CD4-positive, alpha-beta T cell treated with Interleukin-17A for 4 hours (primary cell): ENCODE results near the gene ECM1.

Experiments used
- DNase-seq: peaks from one replicate; pipeline ENCODE4 v3.0.0-alpha.2; 2020; ENCODE audit warnings: mixed read lengths

ECM1 gene

DNA sequence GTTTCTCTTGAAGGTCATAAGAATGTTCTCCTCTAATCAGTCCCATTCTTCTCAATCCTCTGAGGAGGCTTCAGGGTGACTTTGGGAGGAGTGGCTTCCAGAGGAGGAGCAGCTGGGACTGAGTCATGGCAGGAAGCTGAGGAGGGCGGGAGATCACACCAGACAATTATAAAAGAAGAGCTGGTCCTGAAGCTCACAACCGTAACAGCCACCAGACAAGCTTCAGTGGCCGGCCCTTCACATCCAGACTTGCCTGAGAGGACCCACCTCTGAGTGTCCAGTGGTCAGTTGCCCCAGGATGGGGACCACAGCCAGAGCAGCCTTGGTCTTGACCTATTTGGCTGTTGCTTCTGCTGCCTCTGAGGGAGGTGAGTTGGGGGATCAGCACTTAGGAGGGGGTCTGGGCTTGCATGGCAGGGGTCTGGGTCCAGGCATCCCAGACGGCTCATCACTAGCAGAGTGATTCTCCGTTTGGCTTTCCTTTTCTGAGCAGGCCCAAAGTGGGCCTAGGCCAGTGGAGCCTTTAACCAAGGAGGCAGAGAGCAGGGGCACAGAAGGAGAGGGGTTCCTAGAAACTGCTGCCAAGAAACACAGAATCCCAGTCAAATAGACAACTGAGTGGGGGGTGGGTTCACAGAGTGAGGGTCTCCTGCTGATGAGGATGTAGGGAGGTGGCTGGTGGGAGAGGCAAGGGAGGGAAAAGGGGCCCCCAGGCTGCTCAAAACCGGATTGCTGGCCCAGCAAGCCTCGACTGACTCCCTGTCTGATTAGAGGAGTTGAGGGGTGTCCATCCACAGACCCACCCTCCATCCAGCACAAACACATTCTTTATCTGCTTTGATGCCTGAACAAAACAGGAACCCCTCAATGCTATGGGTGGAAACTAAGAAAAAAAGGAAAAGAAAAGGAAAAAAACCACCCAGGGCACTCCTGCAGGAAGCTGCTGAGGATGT lies at the start of gene ECM1:
TSS of gene ECM1 (plus strand) at position 198 of the 953 bp plus-strand sequence. CDS start at position 299, 101 bp downstream.
- DNase-seq = peak; percentile 11

DNA sequence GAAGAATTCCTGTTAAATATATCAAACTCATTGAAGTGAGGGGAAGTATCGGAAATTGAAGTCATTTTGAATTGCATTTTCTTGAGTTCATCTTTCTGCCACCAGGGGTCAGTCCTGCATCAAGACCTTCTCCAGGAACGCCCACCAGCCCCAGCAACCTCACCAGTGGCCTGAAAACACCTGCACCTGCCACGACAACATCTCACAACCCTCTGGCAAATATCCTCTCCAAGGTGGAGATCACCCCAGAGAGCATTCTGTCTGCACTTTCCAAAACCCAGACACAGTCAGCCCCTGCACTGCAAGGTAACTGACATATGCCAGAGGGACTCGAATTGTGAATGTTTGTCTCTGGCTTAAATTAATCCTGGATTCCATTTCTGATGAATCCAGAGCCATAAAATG lies 43.5 kb upstream of the ECM1 start:
- peak; percentile 77 for DNase-seq

DNA sequence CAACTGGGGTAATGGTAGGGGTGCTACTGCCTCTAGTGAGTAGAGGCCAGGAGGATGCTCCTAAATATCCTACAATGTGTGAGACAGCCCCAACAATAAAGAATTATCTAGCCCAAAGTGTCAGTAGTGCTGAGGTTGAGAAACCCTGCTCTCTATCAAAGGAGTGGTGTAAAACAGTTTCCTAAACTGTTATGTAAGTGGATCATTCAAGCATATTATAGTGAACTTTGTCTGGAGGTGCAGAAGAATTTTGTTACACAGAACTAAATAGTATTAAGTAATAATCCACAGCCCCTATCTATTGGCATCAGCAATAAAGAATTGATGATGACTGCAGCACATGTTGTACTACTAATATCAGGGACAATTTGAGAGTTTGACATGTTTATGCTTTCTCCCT lies 40.9 kb upstream of the ECM1 start:
- no peak for DNase-seq

DNA sequence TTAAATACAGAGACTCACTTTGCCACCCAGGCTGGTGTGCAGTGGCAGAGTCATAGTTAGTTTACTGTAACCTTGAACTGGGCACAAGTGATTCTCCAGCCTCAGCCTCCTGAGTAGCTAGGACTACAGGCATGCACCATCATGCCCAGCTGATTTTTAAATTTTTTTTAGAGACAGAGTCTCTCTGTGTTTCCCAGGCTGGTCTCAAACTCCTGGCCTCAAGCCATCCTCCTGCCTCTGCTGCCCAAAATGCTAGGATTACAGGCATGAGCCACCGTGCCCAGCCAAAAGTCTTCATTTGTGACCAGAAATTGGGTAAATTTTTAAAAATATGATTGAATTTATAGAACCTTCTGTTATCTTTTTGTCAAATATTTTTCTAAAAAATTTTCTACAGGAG lies 38.6 kb upstream of the ECM1 start:
- no peak for DNase-seq

DNA sequence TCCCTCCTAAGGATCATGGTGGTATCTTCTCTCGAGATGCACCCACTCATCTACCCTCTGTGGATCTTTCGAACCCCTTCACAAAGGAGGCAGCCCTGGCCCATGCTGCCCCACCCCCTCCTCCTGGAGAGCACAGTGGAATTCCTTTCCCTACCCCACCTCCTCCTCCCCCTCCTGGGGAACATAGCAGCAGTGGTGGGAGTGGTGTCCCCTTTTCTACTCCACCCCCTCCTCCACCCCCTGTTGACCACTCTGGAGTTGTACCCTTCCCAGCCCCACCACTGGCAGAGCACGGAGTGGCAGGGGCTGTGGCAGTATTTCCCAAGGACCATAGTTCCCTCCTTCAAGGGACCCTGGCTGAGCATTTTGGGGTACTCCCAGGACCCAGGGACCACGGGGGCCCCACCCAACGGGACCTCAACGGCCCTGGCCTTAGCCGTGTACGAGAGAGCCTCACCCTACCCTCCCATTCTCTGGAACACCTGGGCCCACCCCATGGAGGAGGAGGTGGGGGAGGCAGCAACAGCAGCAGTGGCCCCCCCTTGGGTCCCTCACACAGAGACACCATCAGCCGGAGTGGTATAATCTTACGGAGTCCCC lies 35.2 kb upstream of the ECM1 start:
- no peak for DNase-seq

DNA sequence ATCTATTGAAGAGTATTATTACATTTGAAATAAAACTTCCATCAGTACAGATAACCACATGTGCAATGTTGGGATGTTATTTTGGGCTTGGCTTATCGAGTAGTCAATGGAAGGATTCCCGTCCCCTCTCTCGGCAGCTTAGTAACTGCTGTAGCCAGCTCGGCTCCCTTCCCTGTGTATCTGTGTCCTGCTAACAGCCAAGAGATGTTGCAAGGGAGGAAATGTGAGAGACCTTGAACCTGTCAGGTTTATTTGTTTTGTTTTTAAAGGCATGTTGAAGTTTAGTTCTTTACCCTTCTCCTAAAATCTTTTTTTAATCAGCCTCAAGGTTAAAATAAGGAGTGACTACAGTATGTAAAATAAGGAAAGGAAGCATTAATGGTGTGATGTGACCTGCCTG lies 34.2 kb upstream of the ECM1 start:
- DNase-seq = no peak

DNA sequence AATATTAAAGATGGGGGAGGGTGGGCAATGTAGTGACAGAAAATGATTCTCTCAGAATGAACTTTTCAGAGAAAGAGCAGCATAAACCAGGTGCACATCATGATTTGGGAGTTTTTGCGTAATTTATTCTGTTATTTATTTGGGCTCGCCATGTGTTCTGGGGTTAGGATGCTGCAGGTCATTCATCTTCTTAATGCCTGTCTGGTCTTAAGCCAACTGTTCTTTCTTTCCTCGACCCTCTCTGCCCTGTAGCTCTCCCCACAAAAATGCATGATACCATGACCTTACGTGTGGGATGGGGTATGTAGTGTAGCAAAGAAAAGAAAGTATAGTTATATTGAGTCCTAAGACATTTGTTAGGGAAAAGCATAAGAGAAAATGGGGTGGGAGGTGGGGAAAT lies 33.0 kb upstream of the ECM1 start:
- DNase-seq = no peak

DNA sequence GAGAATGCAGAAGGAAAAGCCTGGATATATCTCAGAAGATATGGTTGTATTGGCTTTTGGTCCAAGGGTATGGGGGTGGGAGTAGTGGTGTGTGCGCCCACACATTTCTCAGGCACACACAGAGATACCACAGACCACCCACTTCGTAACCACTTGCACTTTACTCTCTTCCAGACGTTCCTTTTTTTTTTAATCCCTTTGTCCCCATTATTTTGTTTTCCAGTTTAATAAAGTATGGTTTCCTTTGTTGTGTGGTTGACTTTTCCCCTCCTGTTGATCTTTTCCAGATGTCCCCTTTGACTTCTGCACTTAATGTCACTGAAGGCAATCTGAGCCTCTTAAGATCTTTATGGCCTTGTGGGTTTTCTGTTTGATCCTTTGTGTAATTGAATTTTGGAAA lies 31.2 kb upstream of the ECM1 start:
- no peak for DNase-seq

DNA sequence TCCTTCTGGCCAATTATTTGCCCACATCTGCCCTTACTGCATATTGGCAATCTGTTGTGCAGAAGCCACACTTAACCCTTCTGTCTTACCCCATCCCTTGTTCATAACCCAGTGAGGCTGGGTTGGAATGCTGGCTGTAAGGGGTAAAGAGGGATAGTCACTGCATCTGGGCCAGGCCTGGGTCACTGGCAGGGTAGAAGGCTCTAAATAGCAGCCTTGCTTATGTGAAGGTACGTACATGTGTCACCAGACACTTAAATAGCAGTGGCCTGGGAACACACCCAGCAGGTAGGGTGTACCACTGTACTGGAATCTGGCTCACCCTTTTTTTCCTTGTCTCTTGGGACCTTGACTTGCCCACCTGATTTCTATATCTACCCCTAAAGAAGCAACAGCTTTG lies 30.6 kb upstream of the ECM1 start:
- DNase-seq = no peak

DNA sequence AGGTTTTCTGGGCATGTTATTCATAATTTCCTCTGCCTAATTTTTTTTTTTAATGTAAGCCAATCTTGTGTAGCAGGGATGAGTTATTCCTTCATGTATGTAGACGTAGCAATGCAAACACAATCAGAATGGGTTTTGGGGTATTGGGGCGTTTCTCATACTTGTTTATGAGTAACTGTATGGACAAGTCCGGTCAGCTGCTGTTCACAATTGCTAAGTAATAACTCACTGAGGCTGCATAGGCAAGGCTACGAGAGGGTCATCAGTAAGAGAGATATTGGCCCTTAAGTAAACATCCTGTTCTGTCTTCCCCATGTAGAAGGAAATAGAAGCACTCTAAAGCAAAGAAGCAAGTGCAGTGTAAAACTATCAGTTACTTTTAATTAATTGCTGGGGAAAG lies 30.2 kb upstream of the ECM1 start:
- no peak for DNase-seq

DNA sequence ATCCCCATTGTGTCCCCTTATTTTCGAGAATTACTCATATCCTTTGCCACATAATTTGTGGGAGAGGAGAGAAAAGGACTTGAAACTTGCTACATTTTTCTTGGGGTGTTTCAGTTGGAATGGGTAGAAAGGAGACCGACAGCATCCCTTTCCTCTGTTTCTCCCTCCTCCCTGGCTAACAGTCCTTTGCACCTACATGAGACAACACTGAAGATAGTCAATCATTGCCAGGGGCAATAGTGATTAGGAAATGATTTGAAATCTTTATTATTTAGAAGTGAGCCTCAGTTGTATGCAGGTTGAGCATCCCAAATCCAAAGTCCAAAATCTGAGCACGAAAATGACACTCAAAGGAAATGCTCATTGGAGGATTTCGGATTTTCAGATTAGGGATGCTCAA lies 28.5 kb upstream of the ECM1 start:
- DNase-seq = no peak

DNA sequence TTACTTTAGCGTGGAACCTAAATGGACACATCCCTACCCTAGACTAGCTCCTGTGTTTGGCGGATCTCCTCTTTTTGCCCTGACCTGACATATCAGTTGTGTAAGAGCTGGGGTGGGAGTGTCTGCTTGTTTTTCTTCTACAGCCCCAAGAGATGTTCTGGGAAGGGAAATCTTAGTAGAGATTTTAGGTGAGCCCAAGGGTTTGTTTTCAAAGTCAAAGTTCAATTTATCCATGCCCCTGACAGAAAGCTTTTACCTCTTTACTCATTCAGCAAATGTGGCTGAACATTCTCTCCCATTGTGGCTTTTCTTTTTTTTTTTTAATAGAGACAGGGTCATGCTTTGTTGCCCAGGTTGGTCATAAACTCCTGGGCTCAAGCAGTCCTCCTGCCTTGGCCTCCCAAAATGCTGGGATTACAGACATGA lies 28.0 kb upstream of the ECM1 start:
- DNase-seq = no peak

DNA sequence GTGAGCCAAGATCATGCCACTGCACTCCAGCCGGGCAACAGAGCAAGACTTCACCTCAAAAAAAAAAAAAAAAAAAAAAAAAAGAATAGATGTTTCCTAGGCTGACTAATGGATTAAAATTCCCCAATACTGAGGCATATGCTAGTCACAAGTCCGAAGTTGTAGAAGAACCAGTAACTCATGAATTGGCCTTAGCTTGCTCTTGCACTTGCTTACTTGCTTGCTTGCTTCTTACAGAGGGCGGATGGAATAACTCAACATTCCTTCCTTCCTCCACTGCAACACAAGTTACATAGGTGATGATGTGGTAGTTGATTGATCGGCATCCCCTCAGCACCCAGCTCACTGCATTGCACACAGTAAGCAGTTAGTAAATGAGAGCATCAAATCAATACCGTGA lies 23.5 kb upstream of the ECM1 start:
- no peak for DNase-seq

DNA sequence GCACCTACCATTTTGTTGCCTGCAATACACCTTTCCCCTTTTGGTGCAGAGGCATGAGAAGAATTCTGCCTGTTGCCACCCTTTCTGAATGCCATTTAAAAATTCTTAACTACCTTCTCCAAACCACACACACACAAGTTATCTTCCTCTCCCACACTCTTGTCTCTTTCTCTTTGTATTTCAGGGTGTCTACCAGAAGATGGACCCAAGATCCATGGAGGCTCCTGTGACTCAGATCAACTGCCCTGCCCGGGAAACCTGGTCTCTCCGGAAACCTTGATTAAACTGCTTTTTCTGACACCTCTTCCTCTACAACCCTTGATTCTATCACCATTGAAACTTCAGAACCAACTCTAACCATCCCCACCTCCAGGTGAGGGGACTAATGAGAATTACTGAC lies 23.0 kb upstream of the ECM1 start:
- no peak for DNase-seq

DNA sequence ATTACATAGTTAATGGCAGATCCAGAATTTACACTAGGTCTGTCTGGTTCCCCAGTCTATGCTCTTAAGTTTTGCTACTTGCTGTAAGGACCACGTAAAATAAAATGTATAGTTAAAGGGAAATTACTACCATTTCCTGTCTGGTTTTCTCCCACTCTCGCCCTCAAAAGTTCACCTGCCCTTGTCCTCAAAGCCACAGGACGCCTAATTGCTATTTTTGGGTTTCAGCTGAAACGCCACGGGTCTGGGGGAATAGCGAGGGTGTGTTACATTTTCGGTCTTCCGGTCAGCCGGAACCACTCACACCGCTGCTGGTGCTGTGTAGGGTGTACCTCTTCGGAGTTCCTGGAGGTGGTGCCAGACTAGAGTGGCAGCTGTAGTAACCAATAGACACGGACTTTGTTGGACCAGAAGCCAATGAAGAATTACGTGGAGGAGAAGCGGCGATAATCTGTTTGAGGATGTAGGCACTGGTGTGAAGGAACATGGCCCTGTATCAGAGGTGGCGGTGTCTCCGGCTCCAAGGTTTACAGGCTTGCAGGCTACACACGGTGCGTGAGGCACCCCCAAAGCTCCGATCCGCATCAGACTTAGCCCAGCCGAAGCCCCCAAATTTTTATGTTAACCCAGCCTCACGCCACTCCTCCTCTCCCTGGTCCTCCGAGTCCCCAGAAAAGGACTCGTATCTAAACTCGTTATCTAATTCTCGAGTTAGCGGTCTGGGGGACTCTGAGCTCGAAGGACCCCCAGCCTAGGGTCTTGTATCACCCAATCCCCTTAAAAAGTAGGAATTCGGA lies 20.7 kb upstream of the ECM1 start, which contains the start of gene TARS2:
TSS of gene TARS2 (plus strand) at position 454 of the 797 bp plus-strand sequence. CDS start at position 486, 32 bp downstream.
- DNase-seq = peak; percentile 92

DNA sequence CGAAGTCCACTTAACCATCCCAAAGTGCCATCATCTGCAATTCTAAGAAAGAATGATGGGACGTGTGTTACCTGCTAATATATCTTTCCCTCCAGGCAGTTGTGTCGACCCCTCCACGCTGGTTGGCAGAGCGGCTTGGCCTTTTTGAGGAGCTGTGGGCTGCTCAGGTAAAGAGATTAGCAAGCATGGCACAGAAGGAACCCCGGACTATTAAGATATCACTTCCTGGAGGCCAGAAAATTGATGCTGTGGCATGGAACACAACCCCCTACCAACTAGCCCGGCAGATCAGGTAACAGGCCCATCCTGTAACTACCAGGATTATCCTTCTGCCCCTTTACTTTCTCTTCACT lies 20.2 kb upstream of the ECM1 start:
- peak; percentile 20 for DNase-seq

DNA sequence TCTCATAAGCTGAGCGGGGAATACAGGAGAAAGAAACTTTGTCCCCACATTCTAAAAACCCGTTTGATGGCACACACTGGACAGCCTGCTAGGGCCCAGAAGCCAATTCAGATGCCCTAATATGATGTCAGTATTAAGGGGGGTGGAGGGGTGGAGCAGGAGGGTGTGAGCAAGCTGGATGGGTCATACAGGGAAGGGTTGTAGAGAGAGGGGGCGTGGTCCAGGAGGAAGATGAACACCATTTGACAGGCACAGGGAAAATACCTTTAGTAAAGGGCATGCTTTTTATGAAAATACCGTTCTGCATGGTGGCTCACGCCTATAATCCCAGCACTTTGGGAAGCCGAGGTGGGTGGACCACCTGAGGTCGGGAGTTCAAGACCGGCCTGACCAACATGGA lies 14.7 kb upstream of the ECM1 start:
- no peak for DNase-seq

DNA sequence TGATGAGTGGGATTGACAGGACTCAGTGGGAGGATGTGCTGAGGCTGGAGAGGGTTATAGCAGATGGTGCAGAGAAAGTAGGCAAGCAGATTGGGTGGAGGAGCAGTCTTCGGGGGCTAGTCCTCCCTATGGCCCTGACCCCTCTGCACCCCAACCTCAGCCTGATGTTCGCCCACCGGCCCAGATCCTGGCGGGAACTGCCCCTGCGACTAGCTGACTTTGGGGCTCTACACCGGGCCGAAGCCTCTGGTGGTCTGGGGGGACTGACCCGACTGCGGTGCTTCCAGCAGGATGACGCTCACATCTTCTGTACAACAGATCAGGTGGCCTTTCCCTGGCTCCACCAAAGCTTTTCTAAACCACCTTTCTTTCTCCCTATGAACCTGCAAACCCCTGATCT lies 9.6 kb upstream of the ECM1 start:
- no peak for DNase-seq

DNA sequence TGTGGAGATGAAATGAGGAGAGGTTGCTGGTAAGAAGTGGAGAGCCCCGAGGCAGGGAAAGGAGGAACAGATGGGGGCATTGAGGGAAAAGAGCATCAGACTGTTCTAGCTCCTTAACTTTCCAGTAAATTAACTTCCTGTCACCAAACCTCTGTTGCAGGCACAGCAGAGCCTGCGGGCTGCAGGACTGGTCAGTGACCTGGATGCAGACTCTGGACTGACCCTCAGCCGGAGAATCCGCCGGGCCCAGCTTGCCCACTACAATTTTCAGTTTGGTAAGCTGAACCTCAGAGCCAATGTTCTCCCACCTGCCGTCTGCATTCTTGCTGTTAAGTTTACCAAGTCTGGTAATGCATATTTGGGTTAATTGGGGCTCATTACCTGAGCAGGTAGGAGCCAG lies 2.5 kb upstream of the ECM1 start:
- DNase-seq = no peak

DNA sequence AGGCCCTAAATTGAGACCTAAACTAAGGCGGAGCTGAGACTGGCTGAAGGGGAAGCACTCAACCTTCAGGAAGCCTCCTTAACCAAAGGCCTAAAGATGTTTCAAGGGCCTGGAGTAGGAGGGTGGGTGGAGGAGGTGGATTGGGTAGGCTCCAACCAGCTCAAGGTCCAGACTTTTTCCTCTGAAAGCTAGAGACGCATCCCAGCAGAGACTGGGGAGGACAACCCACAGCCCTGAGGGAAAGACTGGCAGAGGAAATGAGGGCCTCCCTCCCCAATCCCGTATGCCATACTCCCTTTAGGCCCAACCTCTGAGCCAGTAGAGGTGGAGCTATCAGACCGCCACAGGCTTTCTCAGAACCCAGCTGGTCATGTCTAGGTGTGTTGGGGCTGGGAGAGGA lies 1.1 kb downstream of the ECM1 start:
- DNase-seq = no peak

DNA sequence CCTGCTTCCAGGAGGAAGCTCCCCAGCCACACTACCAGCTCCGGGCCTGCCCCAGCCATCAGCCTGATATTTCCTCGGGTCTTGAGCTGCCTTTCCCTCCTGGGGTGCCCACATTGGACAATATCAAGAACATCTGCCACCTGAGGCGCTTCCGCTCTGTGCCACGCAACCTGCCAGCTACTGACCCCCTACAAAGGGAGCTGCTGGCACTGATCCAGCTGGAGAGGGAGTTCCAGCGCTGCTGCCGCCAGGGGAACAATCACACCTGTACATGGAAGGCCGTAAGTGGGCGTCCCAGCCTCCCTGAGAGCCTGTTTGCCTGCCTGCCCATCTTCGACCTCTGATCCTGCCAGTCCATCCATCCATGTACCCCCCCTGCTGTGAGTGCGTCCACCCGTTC lies 3.6 kb downstream of the ECM1 start:
- DNase-seq = no peak

DNA sequence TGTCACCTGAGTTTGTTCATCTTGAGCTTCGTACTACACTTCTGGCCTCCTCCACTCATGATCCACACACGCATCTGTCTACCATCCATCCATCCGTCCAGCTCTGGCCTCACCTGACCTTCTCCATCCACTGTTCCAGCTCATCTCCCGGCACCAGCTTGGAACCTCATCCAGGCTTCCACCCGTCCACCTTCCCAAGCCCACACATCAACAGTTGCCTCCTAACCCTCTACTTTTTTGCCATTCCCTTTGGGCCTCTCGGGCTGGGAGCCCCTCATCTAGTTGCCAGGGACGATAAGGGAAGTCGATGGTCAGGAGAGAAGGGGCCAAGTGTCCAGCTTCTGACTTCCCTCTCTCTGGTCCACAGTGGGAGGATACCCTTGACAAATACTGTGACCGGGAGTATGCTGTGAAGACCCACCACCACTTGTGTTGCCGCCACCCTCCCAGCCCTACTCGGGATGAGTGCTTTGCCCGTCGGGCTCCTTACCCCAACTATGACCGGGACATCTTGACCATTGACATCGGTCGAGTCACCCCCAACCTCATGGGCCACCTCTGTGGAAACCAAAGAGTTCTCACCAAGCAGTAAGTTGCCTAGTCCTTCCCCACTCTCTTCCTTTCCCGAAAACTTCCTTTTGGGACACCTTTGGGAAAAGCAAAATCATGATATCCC lies 4.2 kb downstream of the ECM1 start:
- DNase-seq = no peak

DNA sequence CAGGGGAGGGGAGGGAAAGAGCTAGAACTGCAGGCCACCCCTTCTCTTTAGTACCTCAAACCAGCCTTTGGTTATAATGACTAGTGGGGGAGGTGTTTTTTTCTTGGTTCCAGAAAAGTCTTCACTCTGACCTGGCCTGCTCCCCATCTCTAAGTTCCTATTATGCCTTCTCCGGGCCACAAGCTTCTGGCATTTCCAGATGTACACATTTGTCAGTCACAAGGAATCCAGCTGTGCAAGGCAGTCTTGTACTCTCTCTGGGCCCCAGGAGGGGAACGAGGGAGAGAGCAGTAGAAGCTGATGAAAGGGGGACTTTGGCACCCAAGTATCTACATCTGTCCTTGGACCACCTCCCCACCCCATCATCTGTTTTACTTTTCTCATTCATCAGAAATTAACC lies 4.9 kb downstream of the ECM1 start:
- no peak for DNase-seq
